K562 (cell line): ENCODE measurements around the gene CHKB. TPM values are rescaled to one million over a fixed set of nuclear protein-coding genes. Genes with fewer than 3 reads are reported as not detected.

Experiments
- ATF6 ChIP-seq: sonication (generic); formaldehyde crosslinking; IDR thresholded peaks from 2 replicates; pipeline ENCODE4 v1.4.0; 2020; ENCODE audit warnings: mild to moderate bottlenecking, missing genetic modification reagents
- CHD7 ChIP-seq: fragments of 200-600 bp; sonication (generic); IDR thresholded peaks from one replicate; pipeline ENCODE4 v1.6.1; 2012; ENCODE audit warnings: mild to moderate bottlenecking, low read depth, low read length, inconsistent platforms
- DEAF1 ChIP-seq: fragments of 450-650 bp; formaldehyde crosslinking; IDR thresholded peaks from 2 replicates; pipeline ENCODE4 v1.4.0; 2020; ENCODE audit warnings: mild to moderate bottlenecking, moderate library complexity
- KAT8 ChIP-seq: fragments of 450-650 bp; IDR thresholded peaks from 2 replicates; pipeline ENCODE4 v1.6.1; 2016; ENCODE audit warnings: low read depth, mild to moderate bottlenecking
- NCOR1 ChIP-seq: fragments of 450-650 bp; IDR thresholded peaks from 2 replicates; pipeline ENCODE4 v1.6.1; 2016; ENCODE audit warnings: mild to moderate bottlenecking, moderate library complexity
- NR2F6 ChIP-seq: fragments of 450-650 bp; formaldehyde crosslinking; IDR thresholded peaks from 2 replicates; pipeline ENCODE4 v1.4.0; 2020; ENCODE audit warnings: mild to moderate bottlenecking
- TRIM24 ChIP-seq, 2 experiments: fragments of 450-650 bp; IDR thresholded peaks; 2 replicates each; pipeline ENCODE4 v1.6.1; 2016
- ZKSCAN3 ChIP-seq: fragments of 250-450 bp; sonication (Bioruptor Pico); IDR thresholded peaks from 2 replicates; pipeline ENCODE4 v1.4.0; 2020
- ZNF277 ChIP-seq: fragments of 250-450 bp; sonication (Bioruptor Pico); IDR thresholded peaks from 2 replicates; pipeline ENCODE4 v1.8.0; 2022; ENCODE audit warnings: inconsistent platforms, mild to moderate bottlenecking, moderate library complexity, borderline replicate concordance
- ZNF354B ChIP-seq: fragments of 250-450 bp; sonication (Bioruptor Pico); IDR thresholded peaks from 2 replicates; pipeline ENCODE4 v1.4.0; 2020
- ZNF408 ChIP-seq: fragments of 250-450 bp; sonication (Bioruptor Pico); IDR thresholded peaks from 2 replicates; pipeline ENCODE4 v1.4.0; 2020; ENCODE audit warnings: low read depth, mild to moderate bottlenecking, moderate library complexity
- ZNF57 ChIP-seq: fragments of 450-650 bp; formaldehyde crosslinking; IDR thresholded peaks from 2 replicates; pipeline ENCODE4 v1.4.0; 2020; ENCODE audit warnings: mild to moderate bottlenecking, moderate library complexity
- polyA plus RNA-seq, 8 experiments: library from polyadenylated mRNA; depleted of rRNA in 4 of 8; stranded (reverse) in 5 of 8; unstranded in 3 of 8; fragments of >200 nt; fragmentation: Nextera tagmentation in 2 of 8; fragmentation: Illumina TruSeq in 1 of 8; extraction: Ambion mirVana in 2 of 8; extraction: Trizol in 1 of 8; gene quantifications; 2 replicates each; pipeline versions ENCODE4 v1.2.1 to v1.2.3, GENCODE V29; 2011 to 2014; ENCODE audit warnings: inconsistent platforms in 1 of 8, missing spikeins in 1 of 8
- total RNA-seq, 7 experiments: library from RNA; depleted of rRNA in 6 of 7; stranded (reverse); fragments of >200 nt in 6 of 7; fragmentation: Illumina TruSeq in 2 of 7; extraction: Trizol in 2 of 7; gene quantifications; 2 replicates each; pipeline versions ENCODE4 v1.2.1 to v1.2.3, GENCODE V29; 2011 to 2021; ENCODE audit warnings: low replicate concordance in 1 of 7

CHKB gene
- total and polyA plus RNA-seq, 9 of the 15 experiments (the other 6 are each of a cell fraction or from before 2014, with no cell fraction given): 2.7 to 31.0 (median 11.0) TPM

GRCh38 chr22:50628543-50629134 lies 46.0 kb upstream of the CHKB start (continued):
- TF ChIP-seq CHD7: no peak
- TF ChIP-seq ZKSCAN3: no peak
- TF ChIP-seq KAT8: no peak
- TF ChIP-seq ZNF277: no peak
- no peak for TF ChIP-seq ZNF408 (CRISPR knock-in tag)
- no peak for TF ChIP-seq ZNF354B (CRISPR knock-in tag)
- no peak for TF ChIP-seq ATF6 (CRISPR knock-in tag)
- TF ChIP-seq ZNF57 (CRISPR knock-in tag): no peak
- peak in 1 of 2 experiments; percentile 29; a peak in 1 of 4 replicates for TF ChIP-seq TRIM24 (IDR thresholded peaks at IDR 0.05)
- TF ChIP-seq NR2F6 (CRISPR knock-in tag): no peak
- TF ChIP-seq DEAF1: no peak
- TF ChIP-seq NCOR1: no peak
